ENCODE results near the gene CASP3. TPM values are rescaled to one million over a fixed set of nuclear protein-coding genes. Genes with fewer than 3 reads are reported as not detected.
A peak's percentile ranks its signal among the peaks of the same experiment; 100 is the strongest.

CASP3 gene
- total RNA-seq, 1 experiment from 2014 or later = 107 TPM

- H3K18ac ChIP-seq (ENCODE audit: insufficient read length, low read depth, low read length) = no peak overlapping the region
- no peak overlapping the region for H3K9ac ChIP-seq (ENCODE audit: extremely low read depth, insufficient read length, low read length)
- no peak for TF ChIP-seq CTCF (conservative IDR thresholded peaks at IDR 0.05)
- no peak overlapping the region for H4K8ac ChIP-seq (replicated peaks; ENCODE audit: insufficient read length, low read depth, low read length)
- H3K4ac ChIP-seq (ENCODE audit: low read depth, low read length) = no peak overlapping the region
- H2AFZ ChIP-seq (ENCODE audit: low read length) = no peak overlapping the region
- H3T11ph ChIP-seq (ENCODE audit: low read length) = no peak overlapping the region
- H3K27me3 ChIP-seq (ENCODE audit: insufficient read depth, low read length) = no peaks in the 10 kb centered on the region
- no peak overlapping the region for H2BK120ac ChIP-seq (ENCODE audit: low read depth, low read length, poor library complexity, severe bottlenecking)
- no CpG with 5 or more reads among the region's 6 CpGs for WGBS (ENCODE audit: extremely low coverage, insufficient read length, low lambda C conversion rate)
- H3K9me3 ChIP-seq (ENCODE audit: control insufficient read depth, low read depth, low read length) = no peaks in the 10 kb centered on the region
- no peak overlapping the region for H3K27ac Mint-ChIP-seq
- H3K14ac ChIP-seq (ENCODE audit: insufficient read depth, low read length) = no peak overlapping the region
- no peak overlapping the region for H2BK20ac ChIP-seq (ENCODE audit: low read depth, low read length, poor library complexity, severe bottlenecking)
- H3K23ac ChIP-seq (ENCODE audit: insufficient read length, low read depth, low read length) = no peak overlapping the region
- H4K5ac ChIP-seq (ENCODE audit: insufficient read length, low read depth, low read length) = no peak overlapping the region
- no peak overlapping the region for H2BK12ac ChIP-seq (ENCODE audit: insufficient read length, low read depth, low read length)
- H3K4me1 ChIP-seq (ENCODE audit: insufficient read depth, low read length) = peaks cover 16% of the 10 kb centered on the region
- H4K20me1 ChIP-seq (ENCODE audit: control insufficient read depth, insufficient read depth, insufficient read length) = no peaks in the 10 kb centered on the region
- no peak overlapping the region for H2AK5ac ChIP-seq (ENCODE audit: insufficient read length, low read length)
- no peak for DNase-seq
- H2BK15ac ChIP-seq (ENCODE audit: low read depth, low read length) = no peak overlapping the region
- no peak overlapping the region for H2BK5ac ChIP-seq (ENCODE audit: insufficient read length, low read length)
- 0 out of 5 replicates have a peak overlapping the region, but pooled peaks have one; percentile 83 to 87 for H3K4me3 Mint-ChIP-seq
- H3K27ac ChIP-seq (ENCODE audit: insufficient read length, low read depth, low read length) = no peak overlapping the region
- H3K79me1 ChIP-seq (ENCODE audit: insufficient read depth, low read depth, low read length, poor library complexity, severe bottlenecking) = no peaks in the 10 kb centered on the region
- no peaks in the 10 kb centered on the region for H3K9me3 Mint-ChIP-seq
- no peak overlapping the region for H3K56ac ChIP-seq (ENCODE audit: insufficient read length, low read depth, low read length)
- peaks cover 61 to 68% of the 10 kb centered on the region in 2 experiments for H3K4me1 Mint-ChIP-seq
- peaks cover 45% of the 10 kb centered on the region for H3K79me2 ChIP-seq (ENCODE audit: insufficient read depth, low read length)
- H3K36me3 Mint-ChIP-seq (ENCODE audit: insufficient read depth in 1 of 3, low read depth in 3 of 3) = peaks cover 5 to 33% (median 21%) of the 10 kb centered on the region in 3 experiments; a peak in 6 of 7 replicates
- peaks cover 13% of the 10 kb centered on the region for H3K23me2 ChIP-seq (ENCODE audit: insufficient read length, low read depth, low read length, poor library complexity, severe bottlenecking)
- no peak overlapping the region for H3K4me2 ChIP-seq (ENCODE audit: insufficient read depth, insufficient read length, low read length)
- no peak overlapping the region for H4K91ac ChIP-seq (ENCODE audit: insufficient read length, low read depth, low read length)
- H3K27me3 Mint-ChIP-seq (ENCODE audit: low read depth) = no peaks in the 10 kb centered on the region
Observed at GRCh38 chr4:184645904-184646610, 3.2 kb downstream of the CASP3 start.

All from H9 (cell line).